MG63 (cell line): ENCODE data around the gene IVNS1ABP. TPM values are rescaled to one million over a fixed set of nuclear protein-coding genes. Genes with fewer than 3 reads are reported as not detected.

Source experiments
- DNase-seq: peaks from one replicate; pipeline ENCODE4 v3.0.0-alpha.2; 2020
- H3K27me3 ChIP-seq: fragments of 250-450 bp; sonication (Bioruptor Pico); 2 replicates; pipeline ENCODE4 v1.5.1; 2020; ENCODE audit warnings: mild to moderate bottlenecking, moderate library complexity
- H3K36me3 ChIP-seq: fragments of 250-450 bp; sonication (Bioruptor Pico); 2 replicates; pipeline ENCODE4 v1.5.1; 2020; ENCODE audit warnings: mild to moderate bottlenecking, moderate library complexity
- H3K4me3 ChIP-seq: fragments of 250-450 bp; sonication (Bioruptor Pico); 2 replicates; pipeline ENCODE4 v1.5.1; 2020; ENCODE audit warnings: mild to moderate bottlenecking, moderate library complexity
- H3K9me3 ChIP-seq: fragments of 250-450 bp; sonication (Bioruptor Pico); 2 replicates; pipeline ENCODE4 v1.5.1; 2020; ENCODE audit warnings: mild to moderate bottlenecking, moderate library complexity
- total RNA-seq: library from RNA; depleted of rRNA; stranded (reverse); fragments of >200 nt; shearing (Covaris generic); gene quantifications from 2 replicates; pipeline ENCODE4 v1.2.3, GENCODE V29; 2014; ENCODE audit warnings: low replicate concordance; rRNA removed

The IVNS1ABP gene
- total RNA-seq, 1 experiment from 2014 or later: 28.5 TPM

DNA sequence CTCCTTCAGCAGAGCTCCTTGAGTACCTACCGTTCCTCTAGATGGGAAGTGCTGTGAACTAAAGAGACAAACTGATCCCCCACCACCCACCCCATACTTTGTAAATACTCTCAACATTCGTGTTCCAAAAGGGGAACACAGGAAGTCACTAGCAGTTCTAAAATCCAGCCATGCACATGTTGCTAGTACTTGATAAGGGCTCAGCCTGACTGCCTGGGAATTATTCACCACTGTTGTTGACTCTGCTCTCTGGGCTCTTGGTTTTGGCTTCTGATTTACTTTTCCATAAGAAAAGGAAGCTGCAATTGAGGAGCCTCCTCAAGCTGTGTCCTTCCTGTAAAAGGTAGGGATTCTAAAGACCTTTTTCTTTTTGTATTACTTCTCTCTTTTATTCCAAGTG, 67.5 kb downstream of the IVNS1ABP start:
- DNase-seq: no peak
- no peaks in the 10 kb centered on the region for H3K27me3 ChIP-seq
- no peak overlapping the region for H3K4me3 ChIP-seq
- no peaks in the 10 kb centered on the region for H3K36me3 ChIP-seq
- H3K9me3 ChIP-seq: peaks cover 3% of the 10 kb centered on the region; the same call in 1 of the 2 replicates

Other genes starting within 250 kb of the IVNS1ABP start
- gene TRMT1L, start 160.3 kb downstream of the IVNS1ABP start, total RNA-seq: 8.9 and 13.0 TPM in 2 replicates
- gene SWT1, start 160.1 kb downstream of the IVNS1ABP start, total RNA-seq: 2.3 and 2.9 TPM in 2 replicates